ENCODE measurements around the gene EDEM2.
"Not testable (repeated sequence)": the region's sequence is repeated elsewhere in the genome, so short reads cannot be mapped to it uniquely, and the experiment has no call there.

EDEM2 gene

GRCh38 chr20:35168701-35169409 is 21.7 kb upstream of the EDEM2 start:
- DNase-seq, result not testable (repeated sequence)

- no peak for DNase-seq
Observed at GRCh38 chr20:35167787-35168186, 20.7 kb upstream of the EDEM2 start.

GRCh38 chr20:35166242-35166830 is 19.2 kb upstream of the EDEM2 start:
- DNase-seq, result no peak

- no peak for DNase-seq
Observed at GRCh38 chr20:35165221-35166185, 18.4 kb upstream of the EDEM2 start.

- DNase-seq, result not testable (repeated sequence)
Observed at GRCh38 chr20:35164531-35164930, 17.4 kb upstream of the EDEM2 start.

- DNase-seq, result not testable (repeated sequence)
Observed at GRCh38 chr20:35160341-35160740, 13.2 kb upstream of the EDEM2 start.

GRCh38 chr20:35156978-35157377 is 9.8 kb upstream of the EDEM2 start:
- DNase-seq, result no peak

- no peak for DNase-seq
Observed at GRCh38 chr20:35155936-35156335, 8.8 kb upstream of the EDEM2 start.

GRCh38 chr20:35151736-35152135 is 4.6 kb upstream of the EDEM2 start:
- no peak for DNase-seq

GRCh38 chr20:35150846-35151579 is 3.9 kb upstream of the EDEM2 start:
- DNase-seq, result no peak

GRCh38 chr20:35147575-35148071 is 487 bp upstream of the EDEM2 start:
- DNase-seq, result peak; percentile 34

GRCh38 chr20:35146299-35146919 is 727 bp downstream of the EDEM2 start:
- DNase-seq, result peak; percentile 12

- DNase-seq, result peak; percentile 50
Observed at GRCh38 chr20:35145141-35145564, 2.0 kb downstream of the EDEM2 start.

GRCh38 chr20:35144694-35145093 is 2.4 kb downstream of the EDEM2 start:
- no peak for DNase-seq

- DNase-seq, result no peak
Observed at GRCh38 chr20:35135867-35136586, 11.1 kb downstream of the EDEM2 start.

- DNase-seq, result no peak
Observed at GRCh38 chr20:35134880-35135279, 12.3 kb downstream of the EDEM2 start.

- no peak for DNase-seq
Observed at GRCh38 chr20:35134472-35134871, 12.7 kb downstream of the EDEM2 start.

GRCh38 chr20:35133735-35134134 is 13.4 kb downstream of the EDEM2 start:
- no peak for DNase-seq

GRCh38 chr20:35133031-35133430 is 14.1 kb downstream of the EDEM2 start:
- DNase-seq, result no peak

GRCh38 chr20:35131934-35132333 is 15.2 kb downstream of the EDEM2 start:
- DNase-seq, result no peak

- DNase-seq, result no peak
Observed at GRCh38 chr20:35129647-35130069, 17.5 kb downstream of the EDEM2 start.
